Activated CD4-positive, alpha-beta T cell treated with anti-CD3 and anti-CD28 coated beads for 48 hours (primary cell): ENCODE data around the gene SYNJ2BP.
"Not testable (repeated sequence)": the region's sequence is repeated elsewhere in the genome, so short reads cannot be mapped to it uniquely, and the experiment has no call there.

ENCODE experiments used
- DNase-seq: peaks from one replicate; pipeline ENCODE4 v3.0.0-alpha.2; 2020

SYNJ2BP gene, protein sequence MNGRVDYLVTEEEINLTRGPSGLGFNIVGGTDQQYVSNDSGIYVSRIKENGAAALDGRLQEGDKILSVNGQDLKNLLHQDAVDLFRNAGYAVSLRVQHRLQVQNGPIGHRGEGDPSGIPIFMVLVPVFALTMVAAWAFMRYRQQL

DNA sequence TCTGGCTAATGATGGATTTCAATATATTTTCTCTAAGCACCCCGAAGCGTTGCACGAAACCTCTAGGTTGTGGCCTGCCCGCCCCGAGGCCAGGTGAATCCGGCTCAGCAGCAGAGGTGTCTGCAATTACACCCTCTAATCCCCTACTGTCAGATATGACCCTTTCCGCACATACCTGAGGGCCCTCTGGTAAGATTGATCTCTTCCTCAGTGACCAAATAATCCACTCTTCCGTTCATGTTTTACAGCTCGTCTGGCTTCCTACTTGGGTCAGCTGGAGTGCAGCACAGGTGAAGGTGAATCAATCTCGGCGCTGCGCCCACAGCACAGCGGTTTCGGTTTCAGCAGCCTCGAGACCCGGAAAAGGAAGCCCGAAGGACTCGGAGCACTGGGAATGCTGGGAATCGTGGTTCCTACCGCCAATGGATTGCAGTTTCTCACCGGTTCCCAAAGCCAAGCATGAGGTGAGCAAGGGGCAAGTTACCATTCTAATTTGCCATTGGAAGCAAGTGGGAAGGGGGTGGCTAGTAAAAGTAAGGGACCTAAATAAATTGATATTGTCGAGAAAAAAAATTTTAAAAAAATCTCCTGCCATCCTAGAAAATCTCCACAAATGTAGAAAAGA, at the start of gene SYNJ2BP:
Gene SYNJ2BP (minus strand): TSS at position 366 of the 625 bp plus-strand sequence. CDS start 127 bp downstream, at position 239.
- peak; percentile 63 for DNase-seq

DNA sequence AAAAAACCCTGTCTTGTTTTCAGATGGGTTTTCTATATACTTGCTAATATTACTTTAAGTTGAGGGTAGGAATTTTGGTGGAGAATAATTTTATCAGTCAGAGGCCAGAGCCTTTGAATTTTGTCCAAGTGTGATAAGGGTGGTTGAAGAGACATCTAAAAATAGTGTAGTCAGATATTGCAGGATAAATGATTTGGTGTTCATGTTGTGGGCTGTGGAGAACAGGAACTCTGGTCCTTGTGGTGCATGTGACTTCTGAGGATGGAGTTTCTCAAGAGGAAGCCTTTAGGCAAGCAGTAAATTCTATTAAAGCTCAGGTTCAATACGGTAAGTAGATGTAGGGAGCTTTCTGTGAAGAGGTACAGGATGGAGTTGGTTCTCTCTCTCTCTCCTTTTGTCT, 37.8 kb upstream of the SYNJ2BP start:
- DNase-seq = no peak

DNA sequence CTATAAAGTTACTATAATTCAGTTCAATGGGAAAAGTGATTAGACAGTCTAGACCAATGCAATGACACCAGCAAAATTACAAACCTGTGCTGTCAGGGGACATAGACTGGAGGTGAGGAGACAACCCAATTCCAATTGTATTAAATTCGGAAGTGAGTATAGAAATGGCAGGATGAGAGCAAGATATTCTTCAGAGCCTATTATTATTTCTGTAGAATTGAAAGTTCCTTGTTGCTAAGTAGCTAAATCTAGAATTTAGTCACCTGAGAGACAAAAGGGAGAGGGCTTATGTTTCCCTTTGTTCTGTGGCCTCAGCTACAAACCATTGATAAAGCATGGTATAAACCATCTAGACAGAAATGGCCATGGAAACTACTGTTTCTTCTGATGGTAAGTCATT, 35.0 kb upstream of the SYNJ2BP start, which contains the start of gene ADAM21:
Gene ADAM21 (plus strand): TSS at position 301 of the 400 bp plus-strand sequence. CDS start 5,326 bp downstream, outside the sequence.
- DNase-seq = no peak

DNA sequence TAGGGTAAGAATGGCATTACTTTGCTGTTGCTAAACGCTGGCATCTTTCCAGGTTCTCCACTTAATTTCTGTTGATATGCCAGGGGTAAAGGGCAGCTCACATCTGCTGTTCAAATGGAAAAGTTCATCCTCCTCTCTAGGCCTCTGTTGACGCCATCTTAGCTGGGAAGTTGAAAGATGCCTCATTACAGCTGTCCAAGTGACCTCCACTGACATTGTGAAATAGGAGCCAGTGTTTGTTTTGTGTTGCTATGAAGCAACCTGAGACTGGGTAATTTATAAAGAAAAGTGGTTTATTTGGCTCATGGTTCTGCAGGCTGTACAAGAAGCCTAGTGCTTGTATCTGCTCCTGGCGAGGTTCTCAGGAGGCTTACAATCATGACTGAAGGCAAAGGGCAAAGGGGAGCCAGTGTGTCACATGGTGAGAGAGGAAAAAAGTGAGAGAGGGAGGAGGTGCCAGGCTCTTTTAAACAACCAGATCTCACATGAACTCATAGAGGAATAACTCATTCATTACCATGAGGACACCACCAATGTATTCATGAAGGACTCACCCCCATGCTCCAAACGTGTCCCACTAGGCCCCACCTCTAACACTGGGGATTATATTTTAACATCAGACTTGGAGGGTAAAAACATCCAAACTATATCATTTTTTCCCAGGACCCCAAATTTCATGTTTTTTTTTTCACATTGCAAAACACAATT, 31.9 kb upstream of the SYNJ2BP start:
- no peak for DNase-seq

DNA sequence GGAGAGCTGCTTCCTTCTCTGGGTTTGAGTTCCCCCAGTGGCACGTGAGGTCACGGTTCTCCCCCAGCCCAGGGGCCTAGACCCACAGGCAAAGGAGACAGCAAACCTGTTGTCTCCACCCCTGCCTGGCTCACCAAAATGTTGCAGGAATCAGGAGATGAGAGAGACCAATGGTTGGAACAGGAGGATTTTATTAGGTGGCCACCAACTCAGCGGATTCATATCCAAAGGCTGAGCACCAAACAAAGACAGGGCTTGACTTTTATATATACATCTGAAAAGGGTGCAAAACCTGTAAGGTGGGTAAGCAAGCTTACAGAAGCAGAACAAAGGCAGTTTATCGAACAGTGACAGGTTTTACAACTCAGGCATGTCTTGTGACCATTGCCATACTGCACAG, 25.9 kb upstream of the SYNJ2BP start:
- no peak for DNase-seq

DNA sequence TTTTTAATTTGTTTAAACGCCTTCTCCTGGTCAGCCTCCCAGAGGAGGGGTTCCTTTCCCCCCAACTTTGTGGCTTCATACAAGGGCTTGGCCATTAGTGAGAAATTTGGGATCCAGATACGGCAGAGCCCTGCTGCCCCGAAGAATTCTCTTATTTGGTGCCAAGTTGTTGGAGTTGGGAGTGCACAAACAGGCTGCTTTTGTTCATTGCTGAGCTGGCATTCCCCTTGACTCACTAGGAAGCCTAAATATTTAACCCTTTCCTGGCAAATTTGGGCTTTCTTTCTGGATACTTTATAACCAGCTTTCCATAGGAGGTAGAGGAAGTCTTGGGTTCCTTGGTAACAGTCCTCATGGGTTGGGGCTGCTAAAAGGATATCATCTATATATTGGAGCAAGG, 24.8 kb upstream of the SYNJ2BP start:
- no peak for DNase-seq

DNA sequence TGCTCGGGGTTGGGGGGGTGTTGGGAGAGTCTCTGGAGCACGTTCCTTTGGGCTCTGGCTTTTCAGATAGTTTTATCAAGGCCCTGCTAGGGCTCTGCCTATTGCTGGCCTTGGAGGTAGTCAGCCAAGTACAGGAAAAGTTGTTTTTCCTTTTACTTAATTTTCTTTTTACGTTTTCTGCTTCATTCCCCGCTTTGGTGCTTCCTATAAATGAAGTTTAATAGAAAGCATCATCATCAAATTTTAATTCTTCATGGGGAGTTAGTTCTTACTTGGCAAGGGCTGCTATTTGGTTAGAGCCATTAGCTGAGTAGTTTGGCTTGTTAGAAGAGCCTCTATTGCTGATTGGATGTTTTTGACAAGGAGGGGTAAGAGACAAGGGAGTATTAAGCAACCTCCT, 20.0 kb upstream of the SYNJ2BP start:
- no peak for DNase-seq

DNA sequence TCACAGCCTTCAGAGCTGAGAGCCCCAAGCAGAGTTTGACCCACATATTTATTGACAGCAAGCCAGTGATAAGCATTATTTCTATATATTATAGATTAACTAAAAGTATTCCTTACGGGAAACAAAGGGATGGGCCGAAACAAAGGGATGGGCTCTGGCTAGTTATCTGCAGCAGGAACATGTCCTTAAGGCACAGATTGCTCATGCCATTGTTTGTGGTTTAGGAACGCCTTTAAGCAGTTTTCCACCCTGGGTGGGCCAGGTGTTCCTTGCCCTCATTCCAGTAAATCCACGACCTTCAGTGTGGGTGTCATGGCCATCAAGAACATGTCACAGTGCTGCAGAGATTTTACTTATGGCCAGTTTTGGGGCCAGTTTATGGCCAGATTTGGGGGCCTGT, 9.7 kb upstream of the SYNJ2BP start:
- DNase-seq = not testable (repeated sequence)

DNA sequence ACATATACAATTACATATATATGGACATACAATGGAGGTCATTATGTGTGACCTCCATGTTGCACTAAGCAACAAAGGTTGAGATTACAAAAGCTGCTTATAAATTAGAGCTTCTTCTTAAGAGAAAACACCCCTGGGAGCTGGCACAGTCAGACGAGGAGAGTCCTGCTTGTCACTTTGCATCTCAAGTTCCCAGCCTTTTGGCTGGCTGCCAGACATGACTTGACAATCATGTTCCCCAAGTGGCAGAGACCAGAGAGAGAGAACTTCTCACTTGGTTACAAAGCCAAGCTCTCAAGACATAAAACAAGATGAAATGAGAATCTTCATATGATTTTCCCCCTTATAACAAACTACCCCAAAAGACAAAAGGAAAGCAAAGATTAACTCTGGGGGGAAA, 8.5 kb upstream of the SYNJ2BP start:
- peak; percentile 5 for DNase-seq

DNA sequence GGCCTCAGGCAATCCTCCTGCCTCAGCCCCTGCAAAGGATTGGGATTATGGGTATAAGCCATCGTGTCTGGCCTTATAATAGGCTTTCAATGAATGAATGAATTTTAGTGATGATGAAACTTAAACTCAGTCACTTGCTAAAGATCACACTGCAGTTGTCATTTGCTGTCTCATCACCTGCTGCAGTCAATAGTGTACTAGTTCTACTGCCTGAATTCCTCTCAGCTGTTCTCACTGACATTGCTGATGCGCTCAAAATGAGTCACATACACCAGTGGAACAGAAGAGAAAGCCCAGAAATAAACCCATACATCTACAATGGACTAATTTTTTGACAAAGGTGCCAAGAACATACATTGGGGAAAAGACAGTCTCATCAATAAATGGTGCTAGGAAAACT, 5.6 kb upstream of the SYNJ2BP start:
- no peak for DNase-seq

DNA sequence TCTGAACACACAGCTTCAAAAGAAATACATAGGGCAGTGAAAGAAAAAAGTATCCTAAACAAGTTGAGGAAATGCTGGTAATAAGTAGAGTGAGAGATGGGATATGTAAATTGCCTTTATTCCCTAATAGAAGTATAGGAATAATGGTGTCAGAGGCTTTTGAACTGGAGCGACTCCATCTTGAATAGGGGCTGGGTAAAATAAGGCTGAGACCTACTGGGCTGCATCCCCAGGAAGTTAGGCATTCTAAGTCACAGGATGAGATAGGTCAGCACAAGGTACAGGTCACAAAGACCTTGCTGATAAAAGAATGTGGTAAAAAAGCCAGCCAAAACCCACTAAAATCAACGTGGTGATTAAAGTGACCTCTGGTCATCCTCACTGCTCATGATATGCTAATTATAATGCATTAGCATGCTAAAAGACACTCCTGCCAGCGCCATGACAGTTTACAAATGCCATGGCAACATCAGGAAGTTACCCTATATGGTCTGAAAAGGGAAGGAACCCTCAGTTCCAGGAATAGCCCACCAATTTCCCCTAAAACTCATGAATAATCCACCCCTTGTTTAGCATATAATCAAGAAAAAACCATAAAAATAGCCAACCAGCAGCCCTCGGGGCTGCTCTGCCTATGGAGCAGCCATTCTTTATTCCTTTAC, 2.5 kb upstream of the SYNJ2BP start:
- DNase-seq = not testable (repeated sequence)

DNA sequence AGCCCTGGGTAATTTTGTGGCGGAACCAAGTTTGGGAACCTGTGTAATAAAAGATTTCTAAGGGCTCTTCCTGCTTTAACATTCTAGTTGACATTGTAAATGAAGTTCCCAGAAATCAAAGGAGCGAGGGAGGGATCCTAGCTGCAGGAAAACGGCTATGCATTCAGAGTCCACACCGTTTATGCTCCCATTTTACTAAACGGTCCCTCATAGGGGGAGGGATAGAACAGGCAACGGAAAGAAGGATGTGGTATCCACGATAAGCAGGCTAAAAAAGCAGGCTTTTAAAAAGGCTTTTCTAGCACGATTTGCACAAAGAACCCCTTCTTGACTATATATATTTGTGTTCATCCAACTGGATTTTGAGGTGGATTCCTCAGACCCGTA, 559 bp downstream of the SYNJ2BP start:
- DNase-seq = no peak

DNA sequence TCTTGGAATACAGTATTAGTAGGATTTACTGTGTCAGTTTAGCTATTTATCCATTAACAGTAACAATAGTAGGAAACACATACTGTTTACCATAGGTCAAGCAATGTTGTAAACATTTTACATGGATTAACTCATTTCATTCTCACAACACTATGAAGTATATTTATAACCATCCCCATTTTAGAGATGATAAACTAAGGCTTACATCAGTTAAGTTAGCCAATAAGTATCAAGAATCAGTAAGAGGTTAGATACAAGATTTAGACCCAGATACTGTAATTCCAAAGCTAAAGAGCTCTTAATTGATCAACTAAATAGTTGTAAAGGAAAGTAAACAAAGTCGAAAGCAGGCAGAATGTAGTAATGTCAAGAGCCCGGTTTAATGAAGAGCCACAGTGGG, 1.1 kb downstream of the SYNJ2BP start:
- DNase-seq = no peak

DNA sequence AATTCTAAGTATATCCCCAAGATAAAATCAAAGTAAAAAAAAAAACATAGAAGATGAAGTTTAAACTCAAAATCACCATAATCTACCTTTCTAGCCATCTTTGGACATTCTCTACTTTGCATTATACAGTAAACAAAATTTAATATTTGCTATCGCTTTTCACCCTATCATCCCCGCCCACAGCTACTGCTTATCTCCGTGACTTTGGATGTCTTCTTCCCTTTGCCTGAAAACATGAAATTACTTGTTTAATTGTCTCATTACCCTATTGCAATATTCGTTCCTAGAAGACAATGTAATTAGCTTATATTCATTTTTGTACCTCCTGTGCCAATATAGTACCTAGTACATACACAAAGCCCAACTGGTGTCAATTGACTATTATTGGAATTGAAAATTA, 9.3 kb downstream of the SYNJ2BP start:
- no peak for DNase-seq

DNA sequence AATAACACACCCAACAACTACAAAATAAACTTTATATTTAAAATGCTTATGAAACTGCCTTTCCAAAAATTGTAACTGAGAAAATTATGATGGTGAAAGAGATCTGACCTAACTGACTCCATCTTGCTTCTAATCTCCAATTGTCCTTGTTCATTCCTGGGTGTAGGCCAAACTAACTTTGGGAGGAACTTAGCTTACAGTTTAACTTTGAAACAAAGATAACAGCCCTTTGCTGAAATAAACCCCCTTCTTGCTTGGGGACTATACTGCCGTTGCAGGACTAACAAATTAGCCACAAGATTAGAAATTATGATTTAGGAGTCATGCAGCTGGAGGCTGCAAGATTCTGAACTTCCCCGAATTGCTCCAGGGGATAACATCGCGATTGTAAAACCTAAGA, 10.7 kb downstream of the SYNJ2BP start:
- DNase-seq = not testable (repeated sequence)

DNA sequence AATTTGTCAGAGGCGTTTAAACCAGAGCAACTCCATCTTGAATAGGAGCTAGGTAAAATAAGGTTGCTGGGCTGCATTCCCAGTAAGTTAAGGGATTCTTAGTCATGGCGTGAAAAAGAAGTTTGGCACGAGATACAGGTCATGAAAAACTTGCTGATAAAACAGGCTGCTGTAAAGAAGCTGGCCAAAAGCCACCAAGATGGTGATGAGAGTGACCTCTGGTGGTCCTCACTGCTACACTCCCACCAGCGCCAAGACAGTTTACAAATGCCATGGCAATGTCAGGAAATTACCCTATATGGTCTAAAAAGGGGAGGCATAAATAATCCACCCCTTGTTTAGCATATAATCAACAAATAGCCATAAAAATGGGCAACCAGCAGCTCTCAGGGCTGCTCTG, 13.6 kb downstream of the SYNJ2BP start:
- DNase-seq = not testable (repeated sequence)

DNA sequence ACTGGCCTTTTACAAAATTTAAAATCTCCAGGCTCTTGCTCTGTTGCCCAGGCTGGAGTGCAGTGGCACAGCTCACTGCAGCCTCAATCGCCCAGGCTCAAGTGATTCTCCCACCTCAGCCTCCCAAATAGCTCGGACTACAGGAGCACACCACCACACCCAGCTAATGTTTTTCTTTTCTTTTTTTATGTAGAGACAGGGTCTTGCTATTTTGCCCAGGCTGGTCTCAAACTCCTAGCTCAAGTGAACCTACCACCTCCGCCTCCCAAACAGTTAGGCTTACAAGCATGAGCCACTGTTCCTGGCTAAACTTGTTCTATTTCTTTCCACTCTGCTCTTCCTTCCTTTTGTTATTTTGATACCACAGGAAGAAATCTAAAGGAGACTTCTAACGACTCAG, 15.2 kb downstream of the SYNJ2BP start:
- no peak for DNase-seq

DNA sequence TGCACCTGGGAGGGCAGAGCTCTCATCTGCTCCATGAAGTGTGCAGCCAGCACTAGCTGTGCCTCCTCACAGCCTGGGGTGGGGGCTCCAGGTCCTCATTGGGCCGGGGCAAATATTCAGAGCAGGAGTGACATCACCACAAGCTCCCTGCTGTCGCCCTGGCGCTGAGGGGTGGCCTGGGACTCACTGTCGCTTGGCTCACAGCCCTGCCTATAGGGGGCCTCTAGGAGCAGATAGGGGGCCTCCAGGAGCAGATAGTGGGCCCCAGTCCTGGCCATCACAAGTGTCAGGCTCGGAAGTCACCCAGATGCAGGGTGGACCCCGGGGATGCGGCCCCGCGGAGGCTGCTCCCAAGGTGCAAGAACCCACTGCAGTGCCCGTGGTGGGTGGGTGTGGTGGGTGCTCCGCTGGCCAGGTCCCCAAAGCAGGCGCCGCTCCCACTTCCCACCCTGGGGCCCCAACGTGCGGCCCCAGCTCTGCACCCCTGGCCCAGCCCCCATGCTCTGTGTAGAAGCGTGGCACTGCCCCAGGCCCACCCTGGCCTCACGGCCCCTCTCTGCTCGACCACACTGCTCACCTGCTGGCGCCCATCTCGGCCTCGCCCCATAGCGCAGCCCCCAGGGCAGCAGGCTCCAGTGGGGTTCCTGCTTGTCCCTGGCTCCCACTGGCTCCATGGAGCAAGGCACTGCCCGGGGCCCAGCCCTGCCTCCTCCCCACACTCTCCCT, 18.0 kb downstream of the SYNJ2BP start:
- no peak for DNase-seq

DNA sequence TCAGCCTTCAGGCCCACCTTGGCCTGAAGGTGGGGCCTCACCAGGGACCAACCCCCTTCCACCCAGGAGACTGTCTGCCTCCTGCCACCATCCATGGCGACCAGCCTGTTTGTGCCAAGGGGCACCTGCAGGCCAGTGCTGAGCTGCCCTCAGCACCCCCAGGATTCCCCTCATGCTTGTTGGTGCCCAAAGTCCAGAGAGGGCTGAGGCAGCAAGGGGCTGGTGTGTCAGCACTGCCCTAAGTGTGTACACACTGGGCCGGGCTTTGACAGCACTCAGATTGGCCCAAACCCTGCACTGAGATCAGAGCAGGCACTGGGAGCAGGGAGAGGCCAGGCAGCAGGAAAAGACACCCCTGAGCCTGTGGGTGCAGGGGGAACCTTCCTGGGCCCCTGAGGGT, 18.6 kb downstream of the SYNJ2BP start:
- DNase-seq = no peak

DNA sequence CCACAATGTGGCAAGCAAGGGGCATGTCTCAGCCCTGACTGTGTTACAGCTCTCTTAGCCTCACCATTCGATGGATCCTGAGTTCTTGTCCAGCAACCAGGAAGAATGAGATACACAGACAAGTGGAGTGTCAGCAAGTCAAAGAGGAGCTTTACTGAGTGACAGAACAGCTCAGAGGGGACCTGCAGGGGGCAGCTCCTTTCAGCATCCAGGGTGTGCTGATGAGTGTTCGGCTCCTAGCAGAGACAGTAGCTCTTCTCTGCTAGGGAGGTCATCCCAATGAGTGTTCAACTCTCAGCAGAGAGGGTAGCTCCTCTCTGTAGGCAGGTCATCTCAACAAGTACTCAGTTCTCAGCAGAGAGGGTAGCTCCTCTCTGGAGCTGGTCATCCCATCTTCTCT, 19.1 kb downstream of the SYNJ2BP start:
- DNase-seq = no peak

DNA sequence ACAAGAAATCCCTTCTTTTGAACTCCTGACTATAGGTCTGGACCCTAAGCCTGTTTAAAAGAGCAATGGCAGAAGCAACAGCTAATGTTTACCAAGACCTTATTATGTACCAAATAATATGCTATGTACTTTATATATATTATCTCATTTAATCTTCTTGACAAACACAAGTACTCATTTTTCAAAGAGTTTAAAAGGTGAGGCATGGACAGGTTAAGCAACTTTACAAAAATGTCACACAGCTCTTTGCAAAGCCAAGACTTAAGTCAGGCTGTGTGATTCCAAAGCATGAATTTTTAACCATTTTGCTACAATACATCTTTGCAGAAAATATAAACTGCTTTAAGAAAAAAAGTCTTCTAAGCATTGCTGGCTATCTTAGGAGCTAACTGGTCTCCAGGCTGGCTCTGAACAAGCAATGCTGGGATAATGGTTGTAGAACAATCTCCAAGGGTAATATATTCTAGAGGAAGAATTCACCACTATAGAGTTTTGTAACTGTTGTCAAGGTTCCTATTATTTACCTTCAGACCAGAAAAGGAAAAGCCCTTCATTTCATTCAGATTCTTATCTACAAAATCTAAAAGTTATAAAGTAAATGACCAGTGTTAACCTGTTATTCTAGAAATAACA, 22.1 kb downstream of the SYNJ2BP start:
- no peak for DNase-seq

DNA sequence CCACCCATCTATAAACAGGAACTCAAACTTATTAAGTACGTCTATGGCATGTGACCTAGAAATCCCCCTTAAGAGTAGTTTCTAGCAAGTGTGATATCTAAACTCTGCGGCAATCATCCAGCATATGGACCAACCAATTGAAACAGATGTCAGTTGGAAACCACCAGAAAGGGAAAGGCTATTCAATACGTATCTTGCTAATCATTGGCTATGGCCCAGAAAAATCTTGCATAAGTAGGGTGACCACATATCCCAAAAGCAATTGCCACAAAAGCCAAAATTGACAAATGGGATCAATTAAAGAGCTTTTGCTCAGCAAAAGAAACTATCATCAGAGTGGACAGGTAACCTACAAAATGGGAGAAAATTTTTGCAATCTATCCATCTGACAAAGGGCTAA, 24.2 kb downstream of the SYNJ2BP start:
- DNase-seq = no peak
